HG03439 (cell line): ENCODE measurements around the gene CCDC137.
"Not testable (repeated sequence)": the region's sequence is repeated elsewhere in the genome, so short reads cannot be mapped to it uniquely, and the experiment has no call there.

Experiments used
- ATAC-seq: cut with Tn5 transposase; IDR thresholded peaks from one replicate; pipeline ENCODE4 v1.9.1; 2021; ENCODE audit warnings: mild to moderate bottlenecking, moderate library complexity; ENCODE audit not compliant: unreplicated experiment

CCDC137 gene

DNA sequence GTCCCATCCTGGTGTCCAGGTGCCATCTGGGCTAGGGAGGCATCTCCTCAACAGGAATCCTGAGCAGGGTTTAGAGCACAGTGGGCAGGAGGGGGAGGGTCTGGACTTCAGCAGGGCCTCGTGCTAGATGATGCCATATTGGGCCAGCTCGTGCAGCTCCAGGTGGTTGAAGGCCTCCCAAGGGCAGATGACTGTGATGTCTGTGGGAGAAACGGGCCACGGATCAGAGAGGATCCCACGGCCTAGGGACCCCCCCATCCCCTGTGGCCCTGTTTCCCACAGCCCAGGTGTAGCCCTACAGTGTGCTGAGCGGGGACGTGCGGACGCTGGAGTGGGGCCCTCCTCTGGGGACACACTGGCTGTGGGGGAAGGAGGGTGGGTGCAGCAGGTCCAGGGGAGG, 15.6 kb upstream of the CCDC137 start:
- no peak for ATAC-seq

DNA sequence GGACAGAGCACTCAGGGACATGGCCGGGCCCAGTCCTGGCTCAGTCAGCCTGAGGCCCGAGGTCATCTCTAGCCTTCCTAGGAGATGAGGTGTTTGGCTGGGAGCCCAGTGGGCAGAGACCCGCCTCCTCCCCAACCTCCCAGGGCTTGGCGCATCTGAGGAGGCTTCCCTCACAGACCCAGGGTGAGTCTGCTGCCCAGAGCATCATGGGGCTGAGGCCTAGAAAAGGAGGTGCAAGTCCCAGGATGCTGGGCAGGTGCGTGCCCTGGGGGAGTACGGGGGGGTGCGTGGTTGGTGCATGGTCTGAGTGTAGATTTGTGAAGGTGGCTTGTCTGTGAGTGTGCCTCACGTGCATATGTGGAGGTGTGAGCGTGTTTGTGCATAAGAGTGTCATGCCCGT, 14.8 kb upstream of the CCDC137 start:
- ATAC-seq = no peak

DNA sequence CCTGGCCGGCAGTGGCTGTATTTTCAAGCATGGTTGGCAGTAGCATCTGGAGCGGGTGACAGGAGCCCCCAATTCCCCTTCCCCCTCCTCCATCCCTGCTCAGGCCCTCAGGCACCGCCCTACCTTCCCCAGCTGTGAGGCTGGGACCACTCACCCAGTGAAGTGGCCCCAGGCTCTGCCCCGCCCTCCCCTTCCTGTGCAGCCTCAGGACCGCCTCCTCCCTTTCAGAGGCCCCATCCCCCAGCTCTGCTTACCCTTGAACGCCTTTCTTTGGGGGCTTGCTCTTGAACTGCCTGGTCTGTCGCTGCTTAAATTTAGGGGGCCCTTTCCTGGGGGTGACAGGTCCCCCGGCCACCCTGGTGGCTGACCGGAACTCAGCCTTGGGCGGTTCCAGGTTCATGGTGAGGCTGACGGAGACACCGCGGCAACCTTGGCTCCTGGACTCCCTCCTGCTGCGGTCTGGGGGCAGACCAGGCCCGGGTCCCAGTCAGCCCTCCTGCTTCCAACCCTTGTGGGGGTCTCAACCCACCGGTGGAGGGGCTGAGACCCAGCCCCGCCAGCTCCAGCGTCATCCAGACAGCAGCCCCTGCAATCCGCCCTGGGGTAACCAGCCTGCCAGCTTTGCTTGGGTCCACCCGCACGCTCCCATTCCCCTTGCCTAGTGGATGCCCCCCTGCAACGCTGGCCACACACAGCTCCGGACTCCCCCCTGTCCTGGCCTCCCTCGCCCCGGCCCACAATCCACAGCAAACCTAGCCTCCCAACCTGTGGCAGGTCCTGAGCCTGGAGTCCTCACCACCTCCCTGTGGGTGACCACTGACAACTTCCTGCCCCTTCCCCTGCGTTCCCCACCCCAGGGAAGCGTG, 13.4 kb upstream of the CCDC137 start:
- no peak for ATAC-seq

DNA sequence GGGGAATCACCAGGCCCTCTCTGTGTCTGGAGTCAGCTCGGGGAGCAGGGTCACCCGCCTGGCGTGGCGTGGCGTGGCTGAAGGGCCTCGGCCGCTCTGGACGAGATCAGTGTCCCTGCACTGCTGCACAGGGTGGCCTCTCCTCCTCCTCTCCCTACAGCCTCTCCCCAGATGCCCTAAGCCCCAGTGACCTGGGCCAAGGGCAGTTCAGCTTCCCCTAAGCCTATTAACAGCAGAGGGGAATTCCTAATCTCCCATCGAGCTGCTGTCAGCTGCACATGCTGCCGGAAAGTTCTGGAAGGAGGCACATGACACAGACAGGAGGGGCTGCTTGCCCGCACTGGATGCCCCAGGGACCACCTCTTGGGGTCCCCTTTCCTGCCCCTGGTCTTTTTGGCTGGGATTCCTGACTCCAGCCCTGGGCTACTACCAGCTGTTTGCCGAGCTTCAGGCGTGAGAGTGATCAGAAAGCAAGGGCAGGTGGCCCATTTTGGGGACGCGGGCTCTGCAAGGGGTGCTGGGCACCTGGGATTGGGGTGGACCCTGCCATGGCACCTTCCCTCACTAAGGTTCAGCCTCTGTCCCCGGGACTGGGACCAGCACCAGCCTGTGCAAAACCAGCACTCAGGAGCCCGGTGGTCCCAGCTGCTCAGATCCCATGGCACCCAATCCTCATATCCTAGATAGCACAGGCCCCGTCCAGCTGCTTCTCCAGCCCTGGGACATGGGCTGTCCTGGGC, 11.0 kb upstream of the CCDC137 start:
- ATAC-seq = no peak

DNA sequence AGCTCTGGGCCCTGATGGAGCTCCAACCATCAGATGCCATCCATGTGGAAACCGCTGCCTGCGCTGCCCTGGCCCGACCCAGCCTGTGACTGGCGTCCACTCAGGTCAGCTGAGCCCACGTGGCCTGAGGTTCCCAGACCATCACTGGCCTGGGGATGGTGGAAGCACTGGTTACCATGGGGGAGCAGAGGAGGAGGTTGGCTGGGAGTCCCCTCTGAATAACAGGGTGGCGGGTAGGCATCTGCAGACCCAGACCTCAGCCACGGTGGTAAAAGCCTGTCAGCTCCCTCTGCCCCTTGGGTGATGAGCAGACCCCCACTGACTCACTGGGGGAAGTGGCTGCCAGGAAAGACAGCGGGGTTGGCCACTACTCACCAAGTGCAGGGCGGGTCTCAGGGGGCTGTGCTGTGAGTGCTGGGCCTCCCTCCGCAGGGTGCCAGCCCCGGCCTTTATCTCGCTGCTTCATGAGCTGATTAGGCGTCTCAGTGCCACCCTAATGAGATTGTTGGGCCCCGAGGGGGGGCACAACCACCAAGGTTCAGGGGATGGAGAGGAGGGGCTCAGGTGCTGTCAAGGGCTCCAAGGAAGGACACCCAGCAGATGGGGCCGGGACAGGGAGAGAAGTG, 10.3 kb upstream of the CCDC137 start, which contains the start of gene PDE6G:
PDE6G (minus strand) TSS at position 425 of the 626 bp plus-strand sequence. CDS start 3,237 bp downstream, outside the sequence.
- no peak for ATAC-seq

DNA sequence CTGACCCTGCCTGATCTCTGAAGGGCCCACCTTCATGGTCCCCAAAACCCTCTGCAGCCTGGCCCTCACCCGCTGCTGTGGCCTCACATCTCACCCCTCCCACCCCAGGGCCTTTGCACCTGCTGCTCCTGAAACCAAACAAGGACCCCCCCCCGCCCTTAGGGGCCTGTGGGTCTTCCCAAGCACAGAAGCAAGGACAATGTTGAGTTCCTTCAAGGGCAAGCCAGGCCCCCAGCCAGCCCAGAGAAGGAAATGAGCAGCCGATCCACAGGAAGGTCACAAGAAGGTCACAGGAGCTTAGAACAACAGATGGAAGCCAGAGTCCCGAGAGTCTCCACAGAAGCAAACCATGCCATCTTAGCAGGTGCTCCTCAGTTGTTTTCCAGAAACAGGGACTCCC, 9.7 kb upstream of the CCDC137 start:
- ATAC-seq = no peak

DNA sequence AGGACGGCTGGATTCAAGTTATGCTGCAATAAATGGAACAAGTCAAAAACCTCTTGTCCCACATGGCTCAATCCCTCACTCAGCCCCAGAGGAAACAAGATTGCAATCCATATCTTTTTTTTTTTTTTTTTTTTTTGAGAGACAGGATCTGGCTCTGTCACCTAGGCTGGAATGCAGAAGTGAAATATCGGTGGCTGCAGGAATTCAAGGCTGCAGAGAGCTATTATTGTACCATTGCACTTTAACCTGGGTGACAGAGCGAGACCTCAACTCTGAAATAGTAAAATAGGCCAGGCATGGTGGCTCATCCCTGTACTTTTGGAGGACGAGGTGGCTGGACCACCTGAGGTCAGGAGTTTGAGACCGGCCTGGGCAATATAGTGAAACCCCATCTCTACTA, 7.5 kb upstream of the CCDC137 start:
- no peak for ATAC-seq

DNA sequence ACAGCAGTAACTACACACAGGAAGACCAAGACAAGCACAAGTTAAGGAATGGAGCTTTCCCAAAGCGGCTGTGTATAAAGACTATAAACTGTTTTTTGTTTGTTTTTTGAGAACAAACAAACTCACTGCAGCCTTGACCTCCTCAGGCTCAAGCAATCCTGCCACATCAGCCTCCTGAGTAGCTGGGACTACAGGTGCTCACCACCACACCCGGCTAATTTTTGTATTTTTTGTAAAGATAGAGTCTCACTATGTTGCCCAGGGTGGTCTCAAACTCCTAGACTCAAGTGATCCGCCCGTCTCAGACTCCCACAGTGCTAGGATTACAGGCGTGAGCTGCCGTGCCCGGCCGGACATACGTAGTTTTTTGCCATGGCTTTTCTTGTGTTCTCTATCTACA, 6.1 kb upstream of the CCDC137 start:
- no peak for ATAC-seq

DNA sequence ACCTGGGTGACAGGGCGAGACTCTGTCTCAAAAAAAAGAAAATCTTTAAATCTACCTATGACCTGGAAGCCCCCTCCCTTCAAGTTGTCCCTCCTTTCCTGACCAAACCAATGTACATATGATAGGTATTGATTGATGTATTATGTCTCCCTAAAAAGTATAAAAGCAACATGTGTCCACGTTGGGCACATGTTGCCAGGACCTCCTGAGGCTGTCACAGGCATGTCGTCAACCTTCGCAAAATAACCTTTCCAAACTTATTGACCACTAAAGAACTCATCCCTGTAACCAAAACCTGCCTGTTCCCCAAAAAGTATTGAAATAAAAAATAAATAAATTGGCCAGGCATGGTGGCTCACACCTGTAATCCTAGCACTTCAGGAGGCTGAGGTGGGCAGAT, 4.5 kb upstream of the CCDC137 start:
- no peak for ATAC-seq

DNA sequence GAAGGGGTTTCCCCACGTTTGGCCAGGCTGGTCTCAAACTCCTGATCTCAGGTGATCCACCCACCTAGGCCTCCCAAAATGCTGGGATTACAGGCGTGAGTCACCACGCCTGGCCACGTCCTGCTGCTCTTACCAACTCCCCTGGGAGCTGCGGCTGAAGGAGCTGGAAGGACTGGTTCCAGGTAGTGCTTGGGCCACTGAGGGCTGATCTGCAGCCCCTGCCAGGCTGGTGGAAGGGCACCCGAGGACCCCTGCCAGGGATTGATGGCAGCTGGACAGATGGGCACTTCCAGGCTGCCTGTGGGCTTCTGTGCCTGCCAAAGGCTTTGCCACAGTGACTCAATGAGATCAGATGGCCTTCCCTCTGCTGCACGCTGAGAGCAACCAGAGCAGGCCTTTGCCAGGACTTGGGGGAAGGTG, 2.5 kb upstream of the CCDC137 start:
- ATAC-seq = no peak

DNA sequence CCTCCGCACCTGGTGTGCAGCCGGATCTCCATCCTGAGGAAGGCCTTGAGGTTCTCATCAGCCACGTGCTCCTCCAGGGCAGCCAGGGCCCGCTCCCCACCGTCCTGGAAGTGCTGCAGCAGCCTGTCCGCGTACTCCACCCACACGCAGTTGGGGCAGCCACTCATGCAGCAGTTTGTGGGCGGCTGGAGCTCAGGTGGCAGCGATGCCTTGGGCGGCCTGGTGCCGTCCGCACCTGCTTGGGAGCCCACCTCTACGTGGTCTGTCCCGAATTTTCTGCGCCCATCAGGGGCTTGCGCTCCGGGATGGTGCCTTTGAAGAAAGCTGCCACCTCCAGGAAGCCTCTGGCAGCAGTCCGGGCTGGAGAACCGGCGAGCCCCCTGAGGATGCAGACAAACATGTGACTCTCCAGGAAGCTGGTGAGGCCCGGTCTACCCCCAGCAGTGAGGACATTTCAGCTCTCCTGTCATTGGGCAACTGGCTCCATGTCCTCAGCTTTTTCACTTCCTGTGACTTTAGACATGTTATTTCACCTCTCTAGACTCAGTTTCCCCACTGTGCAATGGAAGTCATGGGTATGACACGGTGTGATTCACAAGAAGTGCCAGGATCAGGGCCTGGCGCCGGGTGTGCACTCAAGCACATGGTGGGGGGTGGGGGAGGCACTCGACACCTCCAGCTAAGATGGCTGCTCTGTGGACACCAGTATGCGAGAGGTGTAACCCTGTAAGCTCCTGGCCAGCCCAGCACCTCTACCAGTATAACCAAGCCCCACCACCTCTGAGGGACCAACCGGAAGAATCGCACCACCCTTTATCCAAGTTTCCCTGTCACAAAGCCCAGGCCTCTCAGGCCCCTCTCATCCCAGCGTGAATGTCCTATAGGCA, 1.1 kb upstream of the CCDC137 start:
- no peak for ATAC-seq

DNA sequence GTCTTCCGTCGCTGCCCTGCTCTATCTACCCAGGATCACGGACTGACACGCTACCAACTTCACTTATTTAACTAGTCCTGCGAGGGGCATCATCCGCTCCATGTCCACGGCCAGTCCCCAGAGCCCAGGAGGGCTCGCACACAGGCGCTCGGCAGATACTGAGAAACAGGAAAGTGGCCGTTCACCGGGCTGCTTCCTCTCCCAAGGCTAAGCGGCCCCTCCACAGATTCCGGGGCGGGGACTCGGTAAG, 520 bp upstream of the CCDC137 start:
- peak; percentile 7 for ATAC-seq

DNA sequence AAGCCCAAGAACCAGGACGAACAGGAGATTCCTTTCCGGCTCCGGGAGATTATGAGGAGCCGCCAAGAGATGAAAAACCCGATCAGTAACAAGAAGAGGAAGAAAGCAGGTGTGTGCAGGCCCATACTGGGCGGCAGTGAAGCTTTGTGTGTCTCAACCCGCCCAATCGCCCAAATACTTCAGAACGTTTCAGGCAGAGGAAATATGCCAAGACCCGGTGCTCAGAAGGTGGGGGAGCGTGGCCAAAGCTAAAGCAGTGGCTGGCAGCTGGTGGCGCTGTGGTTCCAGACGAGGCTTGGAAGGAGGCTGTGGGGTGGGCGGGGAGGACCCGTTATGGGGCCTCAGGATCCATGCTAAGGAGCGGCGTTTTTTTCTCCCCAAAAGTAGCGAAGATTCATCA, 1.2 kb downstream of the CCDC137 start:
- no peak for ATAC-seq

DNA sequence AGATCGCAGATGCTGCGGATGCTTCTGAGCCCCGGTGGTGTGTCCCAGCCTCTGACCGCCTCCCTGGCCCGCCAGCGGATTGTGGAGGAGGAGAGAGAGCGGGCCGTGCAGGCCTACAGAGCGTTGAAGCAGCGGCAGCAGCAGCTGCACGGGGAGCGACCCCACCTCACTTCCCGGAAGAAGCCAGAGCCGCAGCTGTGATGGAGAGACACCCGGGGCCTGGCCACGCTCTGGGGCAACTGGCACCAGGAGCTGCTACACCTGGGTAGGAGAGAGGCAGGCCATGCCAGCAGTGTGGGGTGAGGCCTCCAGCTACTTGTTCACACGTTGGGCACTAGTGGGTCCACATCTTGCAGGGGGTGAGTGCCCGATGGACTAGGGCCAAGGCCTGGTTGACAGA, 6.0 kb downstream of the CCDC137 start:
- ATAC-seq = no peak

DNA sequence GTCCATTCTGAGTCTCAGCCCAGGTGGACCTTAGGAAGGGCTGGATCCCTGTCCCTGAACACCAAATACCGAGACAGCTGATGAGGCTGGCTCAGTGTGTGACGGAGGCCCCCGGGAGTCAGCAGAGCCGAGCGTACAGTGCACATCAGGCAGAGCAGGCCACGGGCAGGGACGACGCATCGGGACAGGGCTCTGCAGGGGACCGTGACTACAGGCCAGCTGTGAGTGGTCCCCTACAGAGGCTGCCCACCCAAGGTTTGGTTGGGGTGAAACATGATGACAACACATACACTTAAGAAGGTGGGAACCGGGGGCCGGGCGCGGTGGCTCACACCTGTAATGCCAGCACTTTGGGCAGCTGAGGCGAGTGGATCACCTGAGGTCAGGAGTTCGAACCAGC, 6.4 kb downstream of the CCDC137 start:
- ATAC-seq = no peak

DNA sequence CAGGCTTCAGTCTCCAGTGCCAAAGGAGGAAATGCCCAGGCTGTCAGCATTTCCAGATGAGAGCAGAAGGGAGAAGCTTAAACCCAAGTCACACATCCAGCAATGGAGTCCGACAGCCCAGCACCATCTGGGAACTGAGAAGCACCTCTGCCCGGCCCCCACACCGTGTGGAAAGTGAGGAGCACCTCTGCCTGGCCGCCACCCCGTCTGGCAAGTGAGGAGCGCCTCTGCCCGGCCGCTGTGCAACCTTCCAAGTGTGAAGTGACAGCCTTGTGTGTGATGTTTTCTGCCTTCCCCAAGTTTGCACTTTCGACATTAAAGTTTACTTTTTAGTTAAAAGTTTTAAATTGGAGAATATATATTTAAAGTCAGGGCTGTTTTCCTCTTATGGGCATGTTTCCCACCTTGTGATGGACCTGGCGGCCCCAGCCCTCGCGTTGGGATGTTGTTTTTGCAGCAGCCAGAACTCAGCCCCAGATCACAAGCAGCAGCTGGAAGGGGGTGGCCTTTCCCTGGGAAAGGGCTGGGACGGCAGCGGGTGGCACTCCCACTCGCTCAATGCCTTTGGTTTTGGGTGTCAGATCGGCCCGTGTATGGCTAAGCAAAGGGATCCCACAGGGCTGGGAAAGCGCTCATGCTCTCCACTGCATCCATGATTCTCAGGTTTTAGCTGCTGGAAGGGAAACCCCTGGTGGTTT, 7.2 kb downstream of the CCDC137 start:
- no peak for ATAC-seq

DNA sequence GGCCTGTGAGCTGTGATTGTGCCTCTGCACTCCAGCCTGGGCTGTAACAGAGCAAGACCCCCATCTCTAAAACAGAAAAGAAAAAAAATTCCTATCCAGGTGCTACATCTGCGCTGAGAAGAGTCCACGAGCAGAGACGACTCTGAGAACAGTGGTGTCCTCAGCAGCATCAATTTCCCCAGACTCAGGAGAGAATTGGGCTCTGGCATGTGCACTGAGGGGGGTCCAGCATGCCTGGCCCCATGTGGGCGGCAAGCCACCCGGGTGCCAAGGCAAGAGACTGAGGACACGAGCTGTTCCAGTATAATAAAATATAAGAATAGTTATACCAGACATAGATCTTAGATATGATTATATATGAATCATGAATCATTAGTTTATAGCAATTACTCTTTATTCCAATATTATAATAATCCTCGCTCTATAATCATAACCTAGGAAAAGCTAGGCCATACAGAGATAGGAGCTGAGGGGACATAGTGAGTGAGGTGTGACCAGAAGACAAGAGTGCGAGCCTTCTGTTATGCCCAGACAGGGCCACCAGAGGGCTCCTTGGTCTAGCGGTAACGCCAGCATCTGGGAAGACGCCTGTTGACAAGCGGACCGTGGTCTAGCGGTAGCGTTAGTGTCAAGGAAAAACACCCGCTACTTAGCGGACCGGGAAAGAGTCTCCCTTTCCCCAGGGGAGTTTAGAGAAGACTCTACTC, 9.1 kb downstream of the CCDC137 start:
- not testable (repeated sequence) for ATAC-seq

DNA sequence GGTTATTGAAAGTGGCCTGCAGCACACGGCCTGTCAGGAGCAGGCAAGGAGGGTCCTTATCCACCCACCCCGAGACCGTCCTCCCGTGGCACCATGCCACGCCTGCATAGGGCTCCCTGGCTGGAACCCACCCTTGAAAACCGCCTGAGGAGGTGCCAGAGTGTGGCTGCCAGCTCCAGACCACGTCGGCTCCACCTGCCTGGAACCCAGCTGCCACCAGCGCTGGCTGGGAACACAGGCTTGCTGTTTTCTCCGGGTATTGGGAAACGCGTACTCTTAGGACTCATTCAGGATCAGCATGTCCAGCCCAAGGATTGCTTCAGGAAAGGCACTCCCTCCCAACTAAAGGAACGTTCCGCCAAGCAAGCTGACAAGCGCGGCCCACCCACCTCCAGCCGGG, 10.4 kb downstream of the CCDC137 start:
- no peak for ATAC-seq

DNA sequence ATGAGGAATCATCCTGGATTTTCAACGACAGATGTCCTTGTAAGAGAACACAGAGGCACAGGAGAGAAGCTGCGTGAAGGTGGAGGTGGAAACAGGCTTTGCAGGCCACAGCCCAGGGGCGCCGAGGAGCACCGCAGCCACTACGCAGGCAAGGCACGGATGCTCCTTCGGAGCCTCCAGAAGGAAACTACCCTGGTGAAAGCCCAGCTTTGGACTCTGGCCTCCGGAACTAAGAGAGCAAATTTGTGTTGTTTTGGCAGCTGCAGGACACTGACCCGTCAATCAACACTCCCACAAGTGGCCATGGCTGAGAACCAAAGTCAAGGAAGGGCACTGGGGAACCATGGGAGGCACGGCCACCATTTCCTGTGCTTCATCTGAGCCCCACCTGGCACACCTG, 13.6 kb downstream of the CCDC137 start:
- ATAC-seq = no peak

DNA sequence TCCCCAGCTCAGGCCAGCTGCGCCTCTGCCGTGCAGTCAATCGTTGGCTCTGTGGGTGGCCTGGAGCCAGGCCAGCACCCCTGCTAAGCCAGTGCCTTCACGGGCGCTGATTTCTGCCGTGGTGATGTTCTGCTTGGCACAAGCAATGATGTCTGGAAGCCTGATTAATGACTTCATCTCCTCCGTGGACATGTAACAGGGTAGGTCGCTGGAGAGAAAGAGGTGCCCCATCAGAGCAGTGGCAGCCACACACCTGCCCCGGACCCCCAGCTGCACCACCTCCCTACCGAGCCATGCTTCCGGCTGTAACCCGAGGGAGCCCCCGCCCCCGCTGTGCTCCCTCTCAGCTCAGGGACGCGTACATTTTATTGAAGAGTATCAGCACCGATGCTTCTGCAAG, 15.1 kb downstream of the CCDC137 start:
- ATAC-seq = no peak
